Stimulated activated CD4-positive, alpha-beta T cell treated with anti-CD3 and anti-CD28 coated beads, Interleukin-1b, Interleukin-23, amount 100 ng/mL, for 4 hours (primary cell): ENCODE data around the gene MRTFA.

Source experiments
- DNase-seq, 2 donors: peaks; one replicate each; pipeline ENCODE4 v3.0.0-alpha.2; 2020; ENCODE audit warnings: low read depth in 2 of 2

The MRTFA gene

GRCh38 chr22:40491990-40492631 is 144.4 kb downstream of the MRTFA start:
- DNase-seq = no peak

GRCh38 chr22:40487663-40488249 is 148.8 kb downstream of the MRTFA start:
- no peak for DNase-seq

- no peak for DNase-seq
Measured at GRCh38 chr22:40486962-40487602, 149.4 kb downstream of the MRTFA start.

GRCh38 chr22:40485813-40486667 is 150.5 kb downstream of the MRTFA start:
- DNase-seq = no peak

- DNase-seq = no peak
Measured at GRCh38 chr22:40484906-40485669, 151.4 kb downstream of the MRTFA start.

- no peak for DNase-seq
Measured at GRCh38 chr22:40482886-40483285, 153.6 kb downstream of the MRTFA start.

GRCh38 chr22:40482391-40482790 is 154.1 kb downstream of the MRTFA start:
- DNase-seq = no peak

GRCh38 chr22:40480996-40481395 is 155.5 kb downstream of the MRTFA start:
- DNase-seq = no peak

- no peak for DNase-seq
Measured at GRCh38 chr22:40479887-40480538, 156.5 kb downstream of the MRTFA start.

GRCh38 chr22:40479126-40479800 is 157.3 kb downstream of the MRTFA start:
- DNase-seq = no peak

GRCh38 chr22:40478338-40479125 is 158.0 kb downstream of the MRTFA start:
- no peak for DNase-seq

- no peak for DNase-seq
Measured at GRCh38 chr22:40477683-40478337, 158.7 kb downstream of the MRTFA start.

- DNase-seq = no peak
Measured at GRCh38 chr22:40476341-40476740, 160.2 kb downstream of the MRTFA start.

- DNase-seq = no peak
Measured at GRCh38 chr22:40473703-40474102, 162.8 kb downstream of the MRTFA start.

- no peak for DNase-seq
Measured at GRCh38 chr22:40472579-40472978, 163.9 kb downstream of the MRTFA start.

- DNase-seq = no peak
Measured at GRCh38 chr22:40472051-40472450, 164.5 kb downstream of the MRTFA start.

GRCh38 chr22:40469181-40469580 is 167.3 kb downstream of the MRTFA start:
- no peak for DNase-seq

GRCh38 chr22:40468616-40469015 is 167.9 kb downstream of the MRTFA start:
- no peak for DNase-seq

- DNase-seq = no peak
Measured at GRCh38 chr22:40466976-40467375, 169.5 kb downstream of the MRTFA start.
